Astrocyte (in vitro differentiated cells and primary cell): ENCODE results near the gene CA12. TPM values are rescaled to one million over a fixed set of nuclear protein-coding genes. Genes with fewer than 3 reads are reported as not detected.

Experiments used
- DNase-seq: peaks from one replicate; pipeline ENCODE4 v3.0.0-alpha.2; 2010; ENCODE audit warnings: low read depth
- FAIRE-seq: peaks from 2 replicates; lab custom pipeline; 2011; peaks lifted over from hg19 to GRCh38; lab: Jason Lieb, UNC
- H2AFZ ChIP-seq: 2 replicates; pipeline ENCODE4 v1.6.0; 2012; ENCODE audit warnings: low read depth, low read length, inconsistent platforms
- H3K27ac ChIP-seq: 2 replicates; pipeline ENCODE4 v1.5.1; 2011; ENCODE audit warnings: low read depth, low read length, inconsistent platforms
- H3K27me3 ChIP-seq: 2 replicates; pipeline ENCODE4 v1.6.0; 2011; ENCODE audit warnings: low read length, inconsistent platforms; ENCODE audit not compliant: insufficient read depth
- H3K36me3 ChIP-seq: 2 replicates; pipeline ENCODE4 v1.5.1; 2011; ENCODE audit warnings: low read length, inconsistent platforms; ENCODE audit not compliant: insufficient read depth
- H3K4me1 ChIP-seq: 2 replicates; pipeline ENCODE4 v1.5.1; 2011; ENCODE audit warnings: low read length, inconsistent platforms; ENCODE audit not compliant: insufficient read depth
- H3K4me2 ChIP-seq: 2 replicates; pipeline ENCODE4 v1.6.0; 2012; ENCODE audit warnings: low read length, inconsistent platforms
- H3K4me3 ChIP-seq: 2 replicates; pipeline ENCODE4 v1.5.1; 2011; ENCODE audit warnings: low read depth, mild to moderate bottlenecking, low read length, inconsistent platforms; ENCODE audit not compliant: insufficient read depth
- H3K79me2 ChIP-seq: 2 replicates; pipeline ENCODE4 v1.6.0; 2012; ENCODE audit warnings: mild to moderate bottlenecking, low read length, inconsistent platforms; ENCODE audit not compliant: insufficient read depth
- H3K9ac ChIP-seq: 2 replicates; pipeline ENCODE4 v1.6.0; 2012; ENCODE audit warnings: mild to moderate bottlenecking, low read length, inconsistent platforms
- H3K9me3 ChIP-seq: 2 replicates; pipeline ENCODE4 v1.5.1; 2012; ENCODE audit warnings: low read depth, mild to moderate bottlenecking, low read length, inconsistent platforms; ENCODE audit not compliant: insufficient read depth
- H4K20me1 ChIP-seq: 2 replicates; pipeline ENCODE4 v1.6.0; 2012; ENCODE audit warnings: low read length, inconsistent platforms; ENCODE audit not compliant: insufficient read depth
- H3K27ac Mint-ChIP-seq: one replicate; pipeline ENCODE4 v1.8.0; 2021; ENCODE audit warnings: mild to moderate bottlenecking, mixed read lengths; ENCODE audit not compliant: unreplicated experiment
- H3K27me3 Mint-ChIP-seq: one replicate; pipeline ENCODE4 v1.8.0; 2021; ENCODE audit warnings: low read depth, mixed read lengths; ENCODE audit not compliant: unreplicated experiment
- H3K36me3 Mint-ChIP-seq: one replicate; pipeline ENCODE4 v1.8.0; 2021; ENCODE audit warnings: low read depth, mixed read lengths; ENCODE audit not compliant: unreplicated experiment
- H3K4me1 Mint-ChIP-seq: one replicate; pipeline ENCODE4 v1.8.0; 2021; ENCODE audit warnings: low read depth, mixed read lengths; ENCODE audit not compliant: unreplicated experiment
- H3K4me3 Mint-ChIP-seq: one replicate; pipeline ENCODE4 v1.8.0; 2021; ENCODE audit warnings: mild to moderate bottlenecking, moderate library complexity, mixed read lengths; ENCODE audit not compliant: unreplicated experiment
- H3K9me3 Mint-ChIP-seq: one replicate; pipeline ENCODE4 v1.8.0; 2021; ENCODE audit warnings: mild to moderate bottlenecking, mixed read lengths; ENCODE audit not compliant: unreplicated experiment
- EZH2 ChIP-seq: IDR thresholded peaks from 2 replicates; pipeline ENCODE4 v1.6.1; 2012; ENCODE audit warnings: mild to moderate bottlenecking, low read length, inconsistent platforms; ENCODE audit not compliant: insufficient read depth
- total RNA-seq: library from RNA; stranded (reverse); gene quantifications from 2 replicates; pipeline ENCODE4 v1.2.1, GENCODE V29; 2021
- TF ChIP-seq, protein P1 (sequence below): IDR thresholded peaks from 2 replicates; pipeline ENCODE4 v1.5.1; 2011; ENCODE audit warnings: low read depth, mild to moderate bottlenecking, inconsistent platforms, low read length, moderate library complexity; ENCODE audit not compliant: insufficient read depth

CA12 gene
- total RNA-seq, 1 donor from 2014 or later = 0.54 TPM

DNA sequence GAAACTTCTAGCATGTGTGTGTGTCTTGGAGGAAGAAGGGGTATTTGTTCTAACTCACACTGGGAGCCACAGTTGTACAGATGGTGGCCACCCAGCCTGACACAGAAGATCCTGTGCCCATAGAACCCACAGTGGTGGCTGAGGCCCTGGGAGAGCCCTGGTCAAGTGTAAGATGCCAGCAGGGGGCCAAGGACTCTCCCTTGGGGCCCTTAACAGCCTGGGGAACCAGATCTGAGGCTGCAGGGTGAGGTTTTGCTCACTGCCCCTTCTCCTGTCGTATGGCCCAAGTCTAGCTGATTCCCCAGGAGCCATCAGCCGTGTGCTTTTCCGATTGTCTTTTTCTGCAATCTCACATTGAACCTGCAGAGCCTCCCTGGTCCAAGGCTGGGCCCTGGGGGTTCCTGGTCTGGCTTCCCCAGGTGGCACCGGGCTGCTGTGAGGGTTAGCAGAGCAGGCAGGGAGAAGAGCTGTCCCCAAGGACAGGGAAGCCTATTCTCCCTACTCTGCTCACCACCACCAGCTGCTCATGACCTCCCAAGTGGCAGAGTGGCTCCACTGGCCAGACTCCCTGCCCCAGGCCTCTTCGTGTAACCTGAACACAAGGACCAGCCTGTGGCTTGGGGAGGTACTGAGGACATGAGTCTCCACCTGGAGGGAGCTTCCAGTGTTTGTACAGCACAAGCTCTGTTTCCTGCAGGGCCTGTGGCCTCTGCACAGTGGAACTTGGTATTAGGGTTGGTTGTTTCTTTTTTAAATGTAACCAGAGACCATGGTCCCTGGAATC, 51.9 kb downstream of the CA12 start:
- Histone ChIP-seq H3K27me3 (no peaks in the 10 kb centered on the region), H3K79me2 (no peaks in the 10 kb centered on the region), H3K4me3 (no peak overlapping the region), H4K20me1 (no peaks in the 10 kb centered on the region), H3K9ac (no peak overlapping the region), H3K9me3 (no peaks in the 10 kb centered on the region), H2AFZ (no peak overlapping the region), H3K4me1 (peaks cover 21% of the 10 kb centered on the region), H3K36me3 (peaks cover 5% of the 10 kb centered on the region), H3K27ac (no peak overlapping the region), H3K4me2 (no peak overlapping the region)
- DNase-seq (no peak), FAIRE-seq (no peak)
- Mint-ChIP-seq H3K27ac (no peak overlapping the region), H3K9me3 (no peaks in the 10 kb centered on the region), H3K36me3 (no peaks in the 10 kb centered on the region), H3K4me3 (no peak overlapping the region), H3K4me1 (peaks cover 7% of the 10 kb centered on the region), H3K27me3 (peaks cover 43% of the 10 kb centered on the region)
- no peak for TF ChIP-seq EZH2
- TF ChIP-seq, protein P1, sequence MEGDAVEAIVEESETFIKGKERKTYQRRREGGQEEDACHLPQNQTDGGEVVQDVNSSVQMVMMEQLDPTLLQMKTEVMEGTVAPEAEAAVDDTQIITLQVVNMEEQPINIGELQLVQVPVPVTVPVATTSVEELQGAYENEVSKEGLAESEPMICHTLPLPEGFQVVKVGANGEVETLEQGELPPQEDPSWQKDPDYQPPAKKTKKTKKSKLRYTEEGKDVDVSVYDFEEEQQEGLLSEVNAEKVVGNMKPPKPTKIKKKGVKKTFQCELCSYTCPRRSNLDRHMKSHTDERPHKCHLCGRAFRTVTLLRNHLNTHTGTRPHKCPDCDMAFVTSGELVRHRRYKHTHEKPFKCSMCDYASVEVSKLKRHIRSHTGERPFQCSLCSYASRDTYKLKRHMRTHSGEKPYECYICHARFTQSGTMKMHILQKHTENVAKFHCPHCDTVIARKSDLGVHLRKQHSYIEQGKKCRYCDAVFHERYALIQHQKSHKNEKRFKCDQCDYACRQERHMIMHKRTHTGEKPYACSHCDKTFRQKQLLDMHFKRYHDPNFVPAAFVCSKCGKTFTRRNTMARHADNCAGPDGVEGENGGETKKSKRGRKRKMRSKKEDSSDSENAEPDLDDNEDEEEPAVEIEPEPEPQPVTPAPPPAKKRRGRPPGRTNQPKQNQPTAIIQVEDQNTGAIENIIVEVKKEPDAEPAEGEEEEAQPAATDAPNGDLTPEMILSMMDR = no peak

DNA sequence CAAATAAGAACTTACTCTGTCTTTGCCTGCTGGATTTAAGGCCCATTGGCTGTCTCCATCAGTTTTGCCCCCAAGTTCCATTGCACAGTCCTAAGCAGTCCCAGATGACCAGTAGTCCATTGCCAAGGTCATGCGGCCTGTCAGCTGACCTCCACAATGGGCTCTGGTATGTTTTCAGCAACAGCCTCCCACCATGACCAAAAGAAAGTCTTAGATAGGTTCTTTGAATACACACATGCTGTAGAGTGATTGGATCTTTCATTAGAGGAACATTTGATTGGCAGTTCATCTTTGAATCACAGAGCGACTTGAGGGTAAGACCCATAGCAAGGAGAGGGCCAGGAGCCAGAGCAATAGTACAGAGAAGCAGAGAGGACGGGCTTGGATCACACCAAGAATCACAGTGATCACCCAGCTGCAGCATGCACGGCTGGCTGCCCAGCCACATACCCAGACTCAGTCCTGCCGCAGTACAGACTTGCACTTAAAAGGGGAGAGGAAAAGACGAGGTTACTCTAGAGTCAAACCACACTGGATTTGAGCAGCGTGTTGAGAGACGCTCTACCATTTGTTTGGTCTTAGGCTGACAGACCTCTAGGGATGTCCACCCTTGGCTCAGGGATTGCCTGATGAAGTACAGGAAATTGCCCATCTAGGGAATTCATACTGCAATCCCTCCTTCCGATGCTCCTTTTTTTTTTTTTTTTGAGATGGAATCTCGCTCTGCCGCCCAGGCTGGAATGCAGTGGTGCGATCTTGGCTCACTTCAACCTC, 53.8 kb downstream of the CA12 start:
- DNase-seq (no peak), FAIRE-seq (no peak)
- H3K4me3 ChIP-seq = no peak overlapping the region
- peaks cover 5% of the 10 kb centered on the region for H3K36me3 ChIP-seq
- Mint-ChIP-seq H3K4me3 (no peak overlapping the region), H3K9me3 (no peaks in the 10 kb centered on the region), H3K27ac (no peak overlapping the region), H3K27me3 (peaks cover 45% of the 10 kb centered on the region), H3K4me1 (peaks cover 7% of the 10 kb centered on the region), H3K36me3 (no peaks in the 10 kb centered on the region)
- no peak overlapping the region for H3K9ac ChIP-seq
- H3K4me1 ChIP-seq = peaks cover 21% of the 10 kb centered on the region
- no peak overlapping the region for H3K4me2 ChIP-seq
- no peak overlapping the region for H3K27ac ChIP-seq
- TF ChIP-seq, protein P1 = no peak
- TF ChIP-seq EZH2 = no peak
- H4K20me1 ChIP-seq = no peaks in the 10 kb centered on the region
- no peaks in the 10 kb centered on the region for H3K79me2 ChIP-seq
- no peaks in the 10 kb centered on the region for H3K9me3 ChIP-seq
- no peak overlapping the region for H2AFZ ChIP-seq
- no peaks in the 10 kb centered on the region for H3K27me3 ChIP-seq
